GM12864 (cell line): ENCODE measurements around the gene SBNO1.
"Not testable (repeated sequence)": the region's sequence is repeated elsewhere in the genome, so short reads cannot be mapped to it uniquely, and the experiment has no call there.

Experiments
- DNase-seq: peaks from one replicate; pipeline ENCODE4 v3.0.0-alpha.2; 2011; ENCODE audit warnings: low read depth
- H3K4me3 ChIP-seq: 2 replicates; pipeline ENCODE4 v1.5.1; 2011; ENCODE audit warnings: mild to moderate bottlenecking, low read depth, low read length, control low read depth
- TF ChIP-seq, protein P1 (sequence below): IDR thresholded peaks from 2 replicates; pipeline ENCODE4 v1.5.1; 2011; ENCODE audit warnings: low read depth, mild to moderate bottlenecking, moderate library complexity, low read length, control low read depth, inconsistent platforms; ENCODE audit errors: missing control alignments

SBNO1 gene

DNA sequence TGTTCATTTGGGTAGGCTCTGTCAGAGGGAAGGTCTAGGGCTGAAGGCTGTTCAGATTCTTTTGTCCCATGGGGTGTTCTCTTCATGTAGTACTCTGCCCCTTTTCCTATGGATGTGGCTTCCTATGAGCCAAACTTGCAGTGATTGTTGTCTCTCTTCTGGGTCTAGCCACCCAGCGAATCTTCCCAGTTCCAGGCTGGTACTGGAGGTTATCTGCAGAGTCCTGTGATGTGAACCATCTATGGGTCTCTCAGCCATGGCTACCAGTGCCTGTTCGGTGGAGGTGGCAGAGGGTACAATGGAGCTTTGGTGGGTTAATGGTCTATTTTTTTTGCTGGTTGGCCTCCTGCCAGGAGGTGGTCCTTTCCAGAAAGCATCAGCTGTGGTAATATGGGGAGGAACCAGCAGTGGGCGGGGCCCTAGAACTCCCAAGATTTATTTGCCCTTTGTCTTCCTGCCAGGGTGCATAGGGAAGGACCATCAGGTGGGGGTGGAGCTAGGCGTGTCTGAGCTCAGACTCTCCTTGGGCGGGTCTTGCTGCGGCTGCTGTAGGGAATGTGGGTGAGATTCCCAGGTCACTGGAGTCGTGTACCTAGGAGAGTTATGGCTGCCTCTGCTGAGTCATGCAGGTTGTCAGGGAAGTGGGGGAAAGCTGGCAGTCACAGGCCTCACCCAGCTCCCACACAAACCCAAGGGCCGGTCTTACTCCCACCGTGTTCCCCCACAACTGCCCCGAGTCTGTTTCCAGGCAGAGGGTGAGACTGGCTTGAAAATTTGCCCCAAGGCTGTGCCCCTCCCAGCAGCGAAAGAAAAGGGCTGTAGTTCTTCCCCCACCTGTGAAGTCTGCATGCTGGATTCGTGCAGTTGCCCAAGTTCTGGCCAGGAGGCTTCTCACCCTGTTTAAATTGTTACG, 113.9 kb downstream of the SBNO1 start:
- H3K4me3 ChIP-seq: no peak overlapping the region
- DNase-seq: no peak

GRCh38 chr12:123248996-123249741, 115.5 kb downstream of the SBNO1 start:
- not testable (repeated sequence) for H3K4me3 ChIP-seq, DNase-seq

More for the DNA sequence above, 113.9 kb downstream of the SBNO1 start:
- TF ChIP-seq, protein P1, sequence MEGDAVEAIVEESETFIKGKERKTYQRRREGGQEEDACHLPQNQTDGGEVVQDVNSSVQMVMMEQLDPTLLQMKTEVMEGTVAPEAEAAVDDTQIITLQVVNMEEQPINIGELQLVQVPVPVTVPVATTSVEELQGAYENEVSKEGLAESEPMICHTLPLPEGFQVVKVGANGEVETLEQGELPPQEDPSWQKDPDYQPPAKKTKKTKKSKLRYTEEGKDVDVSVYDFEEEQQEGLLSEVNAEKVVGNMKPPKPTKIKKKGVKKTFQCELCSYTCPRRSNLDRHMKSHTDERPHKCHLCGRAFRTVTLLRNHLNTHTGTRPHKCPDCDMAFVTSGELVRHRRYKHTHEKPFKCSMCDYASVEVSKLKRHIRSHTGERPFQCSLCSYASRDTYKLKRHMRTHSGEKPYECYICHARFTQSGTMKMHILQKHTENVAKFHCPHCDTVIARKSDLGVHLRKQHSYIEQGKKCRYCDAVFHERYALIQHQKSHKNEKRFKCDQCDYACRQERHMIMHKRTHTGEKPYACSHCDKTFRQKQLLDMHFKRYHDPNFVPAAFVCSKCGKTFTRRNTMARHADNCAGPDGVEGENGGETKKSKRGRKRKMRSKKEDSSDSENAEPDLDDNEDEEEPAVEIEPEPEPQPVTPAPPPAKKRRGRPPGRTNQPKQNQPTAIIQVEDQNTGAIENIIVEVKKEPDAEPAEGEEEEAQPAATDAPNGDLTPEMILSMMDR: no peak

DNA sequence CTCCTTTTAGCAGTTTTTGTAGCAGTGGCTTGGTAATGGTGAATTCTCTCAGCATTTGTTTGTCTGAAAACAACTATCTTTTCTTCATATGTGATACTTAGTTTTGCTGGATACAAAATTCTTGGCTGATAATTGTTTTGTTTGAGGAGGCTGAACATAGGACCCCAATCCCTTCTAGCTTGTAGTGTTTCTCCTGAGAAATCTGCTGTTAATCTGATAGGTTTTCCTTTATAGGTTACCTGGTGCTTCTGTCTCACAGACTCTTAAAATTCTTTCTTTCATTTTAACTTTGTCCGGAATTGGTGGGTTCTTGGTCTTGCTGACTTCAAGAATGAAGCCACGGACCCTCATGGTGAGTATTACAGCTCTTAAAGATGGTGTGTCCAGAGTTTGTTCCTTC, 116.5 kb downstream of the SBNO1 start:
- not testable (repeated sequence) for DNase-seq, H3K4me3 ChIP-seq

GRCh38 chr12:123245678-123246077, 119.0 kb downstream of the SBNO1 start:
- no peak for DNase-seq
- TF ChIP-seq, protein P1: no peak
- H3K4me3 ChIP-seq: no peak overlapping the region

GRCh38 chr12:123243671-123244262, 120.9 kb downstream of the SBNO1 start:
- no peak overlapping the region for H3K4me3 ChIP-seq
- DNase-seq: no peak
- TF ChIP-seq, protein P1: no peak

DNA sequence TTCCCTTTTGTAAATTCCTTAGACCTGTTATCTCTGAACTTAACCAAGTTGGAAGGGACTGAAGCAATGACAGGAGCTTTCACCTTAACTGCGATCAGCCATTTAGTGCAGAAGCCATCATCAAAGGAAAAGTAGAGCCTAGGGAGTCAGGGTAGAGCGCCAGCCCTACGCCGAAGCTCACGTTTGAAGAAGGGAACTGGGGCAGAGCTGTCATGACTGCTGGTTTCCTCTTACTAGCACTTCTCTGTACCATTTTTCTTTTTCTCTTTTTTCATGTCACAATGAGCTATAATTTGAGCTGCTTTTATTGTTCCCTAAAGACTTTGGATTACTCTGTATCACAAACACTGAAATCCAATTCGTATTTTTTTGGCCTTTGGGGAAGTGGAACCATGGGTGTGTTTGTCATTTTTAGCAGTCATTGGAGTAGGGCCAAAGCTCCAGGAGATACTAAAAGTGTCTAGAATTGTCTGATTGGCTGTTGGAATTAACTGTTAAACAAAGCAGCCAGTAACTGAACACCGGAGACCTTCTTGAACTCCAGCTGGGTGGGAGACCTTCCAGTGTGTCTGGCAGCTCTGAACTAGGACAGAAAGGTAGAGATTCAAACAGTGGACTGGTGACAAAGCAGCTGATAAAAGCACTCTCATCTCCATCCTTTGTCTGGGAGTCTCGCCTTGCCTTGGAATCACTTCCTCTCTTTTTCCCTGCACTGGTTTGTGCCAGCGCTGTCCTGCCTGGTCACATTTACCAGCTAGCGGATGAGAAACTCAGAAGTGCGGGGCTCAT, 122.3 kb downstream of the SBNO1 start:
- TF ChIP-seq, protein P1: no peak
- DNase-seq: no peak
- H3K4me3 ChIP-seq: no peak overlapping the region
